ENCODE measurements around the gene RPP21.

The RPP21 gene

GRCh38 chr6:30357678-30358540 lies 13.0 kb downstream of the RPP21 start (continued):
- TF ChIP-seq ZNF157 (tag by site-specific recombination; IDR thresholded peaks at IDR 0.05) (no peak), ZNF366 (tag by site-specific recombination; conservative IDR thresholded peaks at IDR 0.05) (peak; percentile 88), ZXDB (tag by site-specific recombination; IDR thresholded peaks at IDR 0.05) (0 out of 2 replicates have a peak, but pooled peaks have one; percentile 21), HOXC10 (CRISPR knock-in tag; IDR thresholded peaks at IDR 0.05) (no peak), ZNF335 (tag by site-specific recombination; conservative IDR thresholded peaks at IDR 0.05) (peak; percentile 71), ZNF132 (tag by site-specific recombination; IDR thresholded peaks at IDR 0.05; ENCODE audit: borderline replicate concordance) (no peak), GLIS1 (tag by site-specific recombination; IDR thresholded peaks at IDR 0.05) (peak; percentile 55; the same call in 1 of the 2 replicates), ZNF146 (tag by site-specific recombination; IDR thresholded peaks at IDR 0.05) (no peak), TRIM28 (IDR thresholded peaks at IDR 0.05; ENCODE audit: borderline replicate concordance, low read length) (no peak), ZBTB11 (tag by site-specific recombination; conservative IDR thresholded peaks at IDR 0.05; ENCODE audit: low read depth) (no peak), BCL11B (tag by site-specific recombination; IDR thresholded peaks at IDR 0.05; ENCODE audit: low read depth) (no peak), ZNF416 (tag by site-specific recombination; IDR thresholded peaks at IDR 0.05) (no peak), ZNF473 (tag by site-specific recombination; IDR thresholded peaks at IDR 0.05) (no peak), ZNF626 (tag by site-specific recombination; IDR thresholded peaks at IDR 0.05) (no peak), ZNF354C (tag by site-specific recombination; IDR thresholded peaks at IDR 0.05; ENCODE audit: borderline replicate concordance, low read depth) (no peak), TSHZ1 (tag by site-specific recombination; IDR thresholded peaks at IDR 0.05; ENCODE audit: borderline replicate concordance) (no peak), PRDM10 (tag by site-specific recombination; IDR thresholded peaks at IDR 0.05) (peak; percentile 97), MEIS1 (CRISPR knock-in tag; IDR thresholded peaks at IDR 0.05; ENCODE audit: borderline replicate concordance) (no peak), ZNF362 (tag by site-specific recombination; IDR thresholded peaks at IDR 0.05) (peak; percentile 50; the same call in 1 of the 2 replicates), SP3 (tag by site-specific recombination; IDR thresholded peaks at IDR 0.05) (peak; percentile 53), GLI2 (tag by site-specific recombination; IDR thresholded peaks at IDR 0.05; ENCODE audit: borderline replicate concordance, low read depth) (no peak), ZFP41 (tag by site-specific recombination; IDR thresholded peaks at IDR 0.05; ENCODE audit: borderline replicate concordance) (no peak), ZNF629 (tag by site-specific recombination; IDR thresholded peaks at IDR 0.05) (0 out of 2 replicates have a peak, but pooled peaks have one; percentile 27), ZSCAN5A (tag by site-specific recombination; IDR thresholded peaks at IDR 0.05) (no peak), IKZF3 (tag by site-specific recombination; IDR thresholded peaks at IDR 0.05) (peak; percentile 93), ZNF175 (tag by site-specific recombination; IDR thresholded peaks at IDR 0.05) (no peak)
